Stimulated activated naive CD8-positive, alpha-beta T cell treated with anti-CD3 and anti-CD28 coated beads, Interleukin-15, amount 100 ng/mL, for 72 hours (primary cell): ENCODE measurements around the gene HCST.
"Not testable (repeated sequence)": the region's sequence is repeated elsewhere in the genome, so short reads cannot be mapped to it uniquely, and the experiment has no call there.

Source experiments
- ATAC-seq: fragments of 150-1000 bp; cut with Tn5 transposase; 2 replicates; pipeline ENCODE4 v1.10.0; 2021; ENCODE audit warnings: mild to moderate bottlenecking, moderate library complexity
- DNase-seq, 2 donors: peaks; one replicate each; pipeline ENCODE4 v3.0.0; 2021 to 2022
- H3K27ac Mint-ChIP-seq, 2 donors: one replicate each; pipeline ENCODE4 v1.8.0; 2022; ENCODE audit warnings: mild to moderate bottlenecking in 2 of 2, mixed read lengths in 2 of 2, moderate library complexity in 2 of 2
- H3K27me3 Mint-ChIP-seq: one replicate; pipeline ENCODE4 v1.8.0; 2022; ENCODE audit warnings: mixed read lengths
- H3K4me1 Mint-ChIP-seq: one replicate; pipeline ENCODE4 v1.8.0; 2022; ENCODE audit warnings: mild to moderate bottlenecking, mixed read lengths
- H3K4me3 Mint-ChIP-seq, 2 donors: one replicate each; pipeline ENCODE4 v1.8.0; 2022; ENCODE audit warnings: mild to moderate bottlenecking in 2 of 2, mixed read lengths in 2 of 2, moderate library complexity in 1 of 2
- H3K9me3 Mint-ChIP-seq, 2 donors: one replicate each; pipeline ENCODE4 v1.8.0; 2022; ENCODE audit warnings: mixed read lengths in 2 of 2

Gene HCST

DNA sequence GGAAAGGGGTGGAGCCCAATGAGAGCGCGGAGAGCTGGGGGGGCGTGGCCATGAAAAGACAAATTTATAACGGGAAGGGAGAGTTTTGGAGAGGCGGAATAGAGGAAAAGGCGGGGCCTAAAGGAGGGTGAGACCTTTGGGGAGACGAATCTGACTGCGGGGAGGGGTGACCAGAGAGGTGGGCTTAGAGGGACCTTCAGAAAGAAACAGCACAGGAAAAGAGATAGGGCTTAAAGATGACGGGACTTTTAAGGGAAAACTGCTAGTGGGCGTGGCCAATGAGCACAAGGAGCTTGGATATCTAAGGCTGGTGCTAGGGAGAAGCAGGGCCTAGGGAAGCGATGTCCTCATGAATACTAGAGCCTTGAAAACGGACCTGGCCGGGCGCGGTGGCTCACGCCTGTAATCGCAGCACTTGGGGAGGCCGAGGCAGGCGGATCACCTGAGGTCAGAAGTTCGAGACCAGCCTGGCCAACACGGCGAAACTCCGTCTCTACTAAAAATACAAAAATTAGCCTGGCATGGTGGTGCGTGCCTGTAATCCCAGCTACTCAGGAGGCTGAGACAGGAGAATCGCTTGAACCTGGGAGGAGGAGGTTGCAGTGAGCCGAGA, 32.1 kb upstream of the HCST start:
- not testable (repeated sequence) for H3K9me3 Mint-ChIP-seq, DNase-seq, ATAC-seq, H3K27ac Mint-ChIP-seq
- Mint-ChIP-seq H3K27me3 (peaks cover 68% of the 10 kb centered on the region), H3K4me1 (peaks cover 19% of the 10 kb centered on the region), H3K4me3 (peak overlapping the region; percentile 71 to 89)

- Mint-ChIP-seq H3K27ac (no peak overlapping the region), H3K4me3 (no peak overlapping the region), H3K4me1 (peaks cover 19% of the 10 kb centered on the region), H3K9me3 (no peaks in the 10 kb centered on the region), H3K27me3 (peaks cover 63% of the 10 kb centered on the region)
- DNase-seq (no peak), ATAC-seq (no peak)
Observed at GRCh38 chr19:35870798-35871197, 31.5 kb upstream of the HCST start.

- H3K27me3 Mint-ChIP-seq: peaks cover 55% of the 10 kb centered on the region
- no peaks in the 10 kb centered on the region for H3K9me3 Mint-ChIP-seq
- no peak overlapping the region for H3K27ac Mint-ChIP-seq
- DNase-seq (no peak), ATAC-seq (no peak)
- H3K4me1 Mint-ChIP-seq: peaks cover 19% of the 10 kb centered on the region
- no peak overlapping the region for H3K4me3 Mint-ChIP-seq
Observed at GRCh38 chr19:35871611-35872010, 30.7 kb upstream of the HCST start.

- H3K9me3 Mint-ChIP-seq: no peaks in the 10 kb centered on the region
- DNase-seq (no peak), ATAC-seq (no peak)
- H3K27ac Mint-ChIP-seq: no peak overlapping the region
- peaks cover 19% of the 10 kb centered on the region for H3K4me1 Mint-ChIP-seq
- H3K4me3 Mint-ChIP-seq: no peak overlapping the region
- peaks cover 50% of the 10 kb centered on the region for H3K27me3 Mint-ChIP-seq
Observed at GRCh38 chr19:35872180-35872579, 30.1 kb upstream of the HCST start.

- no peaks in the 10 kb centered on the region for H3K9me3 Mint-ChIP-seq
- ATAC-seq: no peak
- H3K27me3 Mint-ChIP-seq: peaks cover 56% of the 10 kb centered on the region
- no peak for DNase-seq
- H3K4me1 Mint-ChIP-seq: peaks cover 17% of the 10 kb centered on the region
- no peak overlapping the region for H3K4me3 Mint-ChIP-seq
- no peak overlapping the region for H3K27ac Mint-ChIP-seq
Observed at GRCh38 chr19:35874392-35874930, 27.9 kb upstream of the HCST start.

DNA sequence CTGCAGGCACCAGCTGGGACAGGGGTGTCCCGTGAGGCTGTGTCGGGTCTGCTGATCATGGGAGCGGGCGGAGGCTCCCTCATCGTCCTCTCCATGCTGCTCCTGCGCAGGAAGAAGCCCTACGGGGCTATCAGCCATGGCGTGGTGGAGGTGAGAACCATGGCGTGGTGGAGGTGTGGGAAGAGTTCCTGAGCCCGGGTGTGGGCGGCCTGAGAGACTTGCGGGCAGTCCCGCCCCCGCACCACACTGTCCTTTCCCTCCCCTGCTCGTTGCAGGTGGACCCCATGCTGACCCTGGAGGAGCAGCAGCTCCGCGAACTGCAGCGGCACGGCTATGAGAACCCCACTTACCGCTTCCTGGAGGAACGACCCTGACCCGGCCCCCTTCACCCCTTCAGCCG, 23.3 kb upstream of the HCST start:
- no peak overlapping the region for H3K4me3 Mint-ChIP-seq
- peak overlapping the region in 1 of 2 donors; percentile 92 for H3K27ac Mint-ChIP-seq
- peaks cover 13% of the 10 kb centered on the region for H3K4me1 Mint-ChIP-seq
- DNase-seq (no peak), ATAC-seq (no peak)
- no peaks in the 10 kb centered on the region for H3K9me3 Mint-ChIP-seq
- H3K27me3 Mint-ChIP-seq: peaks cover 32% of the 10 kb centered on the region

- Mint-ChIP-seq H3K27me3 (peaks cover 32% of the 10 kb centered on the region), H3K27ac (peak overlapping the region in 1 of 2 donors; percentile 92), H3K4me1 (peaks cover 13% of the 10 kb centered on the region), H3K9me3 (no peaks in the 10 kb centered on the region), H3K4me3 (peak overlapping the region in 1 of 2 donors; percentile 38)
- DNase-seq (peak; percentile 80), ATAC-seq (peak; percentile 76)
Observed at GRCh38 chr19:35879770-35880317, 22.5 kb upstream of the HCST start.

DNA sequence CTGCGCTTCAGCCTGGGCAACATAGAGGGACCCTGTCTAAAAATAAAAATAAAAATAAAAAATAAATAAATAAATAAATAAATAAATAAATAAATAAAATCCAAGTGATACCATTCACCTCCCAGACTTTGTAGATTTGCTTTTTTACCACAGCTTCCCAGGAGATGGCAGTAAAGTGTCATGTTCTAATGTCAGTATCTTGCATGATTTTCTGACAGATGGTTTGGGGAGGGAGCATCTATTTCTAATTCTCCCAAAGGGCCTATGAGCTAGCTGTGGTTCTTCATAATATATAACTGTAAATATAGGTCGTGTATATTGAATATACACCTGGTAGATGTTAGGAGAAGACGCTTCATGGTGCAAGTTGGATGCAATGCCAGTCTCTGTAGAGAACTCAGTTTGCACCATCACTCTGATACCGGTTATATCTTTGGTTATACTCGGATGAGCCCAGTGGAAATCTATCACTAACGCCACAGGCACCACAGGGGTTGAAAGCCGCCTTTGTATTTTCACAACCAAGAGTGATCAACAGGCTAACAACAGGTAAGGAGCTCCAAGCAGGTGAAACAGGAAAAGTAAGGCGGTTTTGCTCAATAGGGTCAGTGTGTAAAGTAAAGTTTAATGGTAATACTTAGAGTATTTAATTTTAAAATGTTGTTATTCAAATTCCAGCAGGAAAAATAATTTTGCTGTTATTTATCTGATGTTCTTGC, 20.1 kb upstream of the HCST start:
- peak; percentile 61 for ATAC-seq

GRCh38 chr19:35883882-35884281, 18.4 kb upstream of the HCST start:
- H3K27me3 Mint-ChIP-seq: peaks cover 14% of the 10 kb centered on the region
- no peak for DNase-seq
- peaks cover 26% of the 10 kb centered on the region for H3K4me1 Mint-ChIP-seq
- no peak overlapping the region for H3K27ac Mint-ChIP-seq
- H3K9me3 Mint-ChIP-seq: no peaks in the 10 kb centered on the region
- no peak overlapping the region for H3K4me3 Mint-ChIP-seq
- peak; percentile 37 for ATAC-seq

More for the DNA sequence above, 20.1 kb upstream of the HCST start:
- Mint-ChIP-seq H3K4me3 (no peak overlapping the region), H3K9me3 (no peaks in the 10 kb centered on the region), H3K27me3 (peaks cover 30% of the 10 kb centered on the region), H3K4me1 (peaks cover 20% of the 10 kb centered on the region), H3K27ac (no peak overlapping the region)
- peak; percentile 40 to 54 for DNase-seq

DNA sequence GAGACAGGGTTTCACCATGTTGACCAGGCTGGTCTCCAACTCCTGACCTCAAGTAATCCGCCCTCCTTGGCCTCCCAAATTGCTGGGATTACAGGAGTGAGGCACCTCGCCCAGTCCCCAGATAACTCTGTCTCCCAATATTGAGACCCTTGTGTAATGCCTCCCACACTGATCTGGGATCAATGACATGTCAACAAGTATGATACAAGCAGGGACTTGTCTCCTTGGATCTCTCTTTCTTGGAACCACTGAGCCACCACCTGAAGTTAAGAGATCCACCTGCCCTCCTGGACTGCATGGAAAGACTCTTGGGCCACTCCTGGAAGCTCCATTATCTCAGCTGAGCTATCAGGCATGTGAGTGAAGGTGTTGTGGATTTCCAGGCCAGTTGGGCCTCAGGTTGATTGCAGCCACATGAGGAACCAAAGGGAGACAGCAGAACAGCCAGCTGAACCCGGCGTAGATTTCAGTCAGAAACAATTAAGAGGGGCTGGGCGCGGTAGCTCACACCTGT, 17.0 kb upstream of the HCST start:
- Mint-ChIP-seq H3K27ac (peak overlapping the region in 1 of 2 donors; percentile 66), H3K9me3 (no peaks in the 10 kb centered on the region), H3K27me3 (peaks cover under 1% of the 10 kb centered on the region), H3K4me1 (peaks cover 20% of the 10 kb centered on the region), H3K4me3 (no peak overlapping the region)
- no peak for DNase-seq
- no peak for ATAC-seq

GRCh38 chr19:35885904-35886303, 16.4 kb upstream of the HCST start:
- H3K4me1 Mint-ChIP-seq: peaks cover 24% of the 10 kb centered on the region
- H3K27me3 Mint-ChIP-seq: no peaks in the 10 kb centered on the region
- no peak for ATAC-seq
- no peaks in the 10 kb centered on the region for H3K9me3 Mint-ChIP-seq
- H3K4me3 Mint-ChIP-seq: no peak overlapping the region
- DNase-seq: no peak
- H3K27ac Mint-ChIP-seq: peak overlapping the region in 1 of 2 donors; percentile 91

- ATAC-seq (no peak), DNase-seq (no peak)
- no peaks in the 10 kb centered on the region for H3K27me3 Mint-ChIP-seq
- no peak overlapping the region for H3K4me3 Mint-ChIP-seq
- H3K9me3 Mint-ChIP-seq: no peaks in the 10 kb centered on the region
- H3K4me1 Mint-ChIP-seq: peaks cover 26% of the 10 kb centered on the region
- H3K27ac Mint-ChIP-seq: no peak overlapping the region
Observed at GRCh38 chr19:35887197-35887596, 15.1 kb upstream of the HCST start.

- H3K27ac Mint-ChIP-seq: no peak overlapping the region
- ATAC-seq: no peak
- no peaks in the 10 kb centered on the region for H3K9me3 Mint-ChIP-seq
- peaks cover 37% of the 10 kb centered on the region for H3K4me1 Mint-ChIP-seq
- no peak overlapping the region for H3K4me3 Mint-ChIP-seq
- H3K27me3 Mint-ChIP-seq: no peaks in the 10 kb centered on the region
- no peak for DNase-seq
Observed at GRCh38 chr19:35888398-35888797, 13.9 kb upstream of the HCST start.

- ATAC-seq (peak; percentile 39), DNase-seq (no peak)
- H3K4me3 Mint-ChIP-seq: no peak overlapping the region
- H3K27ac Mint-ChIP-seq: no peak overlapping the region
- H3K9me3 Mint-ChIP-seq: no peaks in the 10 kb centered on the region
- H3K4me1 Mint-ChIP-seq: peaks cover 41% of the 10 kb centered on the region
- H3K27me3 Mint-ChIP-seq: no peaks in the 10 kb centered on the region
Observed at GRCh38 chr19:35889370-35890112, 12.8 kb upstream of the HCST start.

- Mint-ChIP-seq H3K27ac (no peak overlapping the region), H3K9me3 (no peaks in the 10 kb centered on the region), H3K4me3 (no peak overlapping the region), H3K4me1 (peaks cover 41% of the 10 kb centered on the region), H3K27me3 (no peaks in the 10 kb centered on the region)
- ATAC-seq: no peak
- DNase-seq: no peak
Observed at GRCh38 chr19:35890113-35890650, 12.1 kb upstream of the HCST start.
